SK-MEL-5 (cell line): ENCODE data around the gene BCL2. TPM values are rescaled to one million over a fixed set of nuclear protein-coding genes. Genes with fewer than 3 reads are reported as not detected.

Experiments used
- DNase-seq: peaks from one replicate; pipeline ENCODE4 v3.0.0-alpha.2; 2016; ENCODE audit warnings: low read depth, low spot score
- in situ Hi-C: cut with HindIII; loops from 2 replicates; pipeline ENCODE4 v1.10.0; 2016; ENCODE audit warnings: low sequenced_read_pairs, high pct_unique_total_duplicates, low pct_unique_long_range_greater_than_20kb
- total RNA-seq: library from RNA; depleted of rRNA; stranded (reverse); fragments of >200 nt; shearing (Covaris generic); gene quantifications from 2 replicates; pipeline ENCODE4 v1.2.3, GENCODE V29; 2014

The BCL2 gene
- total RNA-seq, 1 experiment from 2014 or later = 9.2 TPM

DNA sequence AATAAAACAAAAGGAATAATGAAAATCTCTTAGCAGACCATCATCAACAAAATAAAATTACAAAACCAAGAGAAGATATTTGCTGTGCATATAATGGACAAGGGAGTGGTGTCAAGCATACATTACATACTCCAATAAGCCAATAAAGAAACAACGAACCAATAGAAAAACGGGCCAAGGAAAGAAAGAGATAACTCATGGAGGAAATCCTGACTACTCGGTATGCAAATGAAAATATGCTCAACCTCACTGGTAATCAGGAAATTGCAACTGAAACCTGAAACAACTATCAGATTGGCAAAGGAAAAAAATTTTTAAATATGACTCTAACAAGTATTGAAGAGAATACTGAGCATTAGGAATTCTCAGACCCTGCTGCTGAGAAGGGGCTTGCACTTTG lies 84.7 kb downstream of the BCL2 start:
- in situ Hi-C loops = no loop called here
- no peak for DNase-seq

- in situ Hi-C loops = no loop called here
- DNase-seq = no peak
Observed at GRCh38 chr18:63234432-63234831, 85.1 kb downstream of the BCL2 start.

DNA sequence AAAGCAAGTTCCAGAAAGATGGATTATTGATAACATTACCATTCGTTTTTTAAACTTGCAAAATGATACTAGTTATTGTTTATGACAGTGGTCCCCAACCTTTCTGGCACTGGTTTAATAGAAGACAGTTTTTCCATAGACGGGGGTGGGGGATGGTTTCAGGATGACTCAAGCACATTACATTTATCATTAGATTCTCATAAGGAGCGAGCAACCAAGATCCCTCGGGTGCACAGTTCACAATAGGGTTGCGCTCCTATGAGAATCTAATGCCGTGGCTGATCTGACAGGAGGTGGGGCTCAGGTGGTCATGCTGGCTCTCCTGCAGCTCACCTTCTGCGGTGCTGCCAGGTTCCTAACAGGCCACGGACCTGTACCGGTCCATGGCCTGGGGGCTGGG lies 86.2 kb downstream of the BCL2 start:
- in situ Hi-C loops = no loop called here
- no peak for DNase-seq

GRCh38 chr18:63232826-63233225 lies 86.7 kb downstream of the BCL2 start:
- DNase-seq = no peak
- in situ Hi-C loops = no loop called here

- no peak for DNase-seq
- in situ Hi-C loops = no loop called here
Observed at GRCh38 chr18:63229971-63230370, 89.6 kb downstream of the BCL2 start.

- in situ Hi-C loops = no loop called here
- no peak for DNase-seq
Observed at GRCh38 chr18:63225434-63225833, 94.1 kb downstream of the BCL2 start.

GRCh38 chr18:63224630-63225029 lies 94.9 kb downstream of the BCL2 start:
- no peak for DNase-seq
- in situ Hi-C loops = no loop called here

DNA sequence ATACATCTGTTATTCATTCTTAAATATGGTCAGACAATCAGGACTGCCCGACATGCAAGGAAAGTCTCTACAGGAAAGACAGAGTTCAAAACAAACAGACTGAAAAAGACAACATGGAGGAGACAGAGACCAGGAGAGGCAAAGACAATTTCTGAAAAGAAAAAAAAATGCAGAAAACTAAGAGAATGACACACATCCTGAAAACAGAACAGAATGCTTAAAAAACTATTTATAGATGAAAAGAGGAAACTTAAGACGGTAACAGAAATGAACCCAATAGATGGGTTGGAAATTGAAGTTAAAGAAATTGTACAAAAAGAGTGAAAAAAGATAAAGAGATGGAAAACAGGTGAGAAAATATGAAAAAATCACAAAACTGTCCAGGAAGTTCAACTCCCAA lies 95.7 kb downstream of the BCL2 start:
- in situ Hi-C loops = no loop called here
- no peak for DNase-seq

- no peak for DNase-seq
- in situ Hi-C loops = no loop called here
Observed at GRCh38 chr18:63220903-63221302, 98.7 kb downstream of the BCL2 start.

DNA sequence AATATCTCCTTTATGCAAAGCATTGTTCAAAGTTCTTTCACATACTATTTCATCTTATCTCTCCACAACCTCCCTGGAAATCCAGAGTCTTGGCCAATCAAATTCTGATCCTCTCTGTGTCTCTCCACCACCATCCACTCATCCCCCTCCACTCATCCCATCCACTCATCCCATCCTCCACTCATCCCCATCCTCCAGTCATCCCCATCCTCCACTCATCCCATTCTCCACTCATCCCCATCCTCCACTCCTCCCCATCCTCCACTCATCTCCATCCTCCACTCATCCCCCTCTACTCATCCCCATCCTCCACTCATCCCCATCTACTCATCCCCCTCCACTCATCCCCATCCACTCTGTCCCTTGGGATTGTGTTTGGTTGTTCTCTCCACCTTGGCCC lies 101.1 kb downstream of the BCL2 start:
- in situ Hi-C loops = no loop called here
- no peak for DNase-seq

DNA sequence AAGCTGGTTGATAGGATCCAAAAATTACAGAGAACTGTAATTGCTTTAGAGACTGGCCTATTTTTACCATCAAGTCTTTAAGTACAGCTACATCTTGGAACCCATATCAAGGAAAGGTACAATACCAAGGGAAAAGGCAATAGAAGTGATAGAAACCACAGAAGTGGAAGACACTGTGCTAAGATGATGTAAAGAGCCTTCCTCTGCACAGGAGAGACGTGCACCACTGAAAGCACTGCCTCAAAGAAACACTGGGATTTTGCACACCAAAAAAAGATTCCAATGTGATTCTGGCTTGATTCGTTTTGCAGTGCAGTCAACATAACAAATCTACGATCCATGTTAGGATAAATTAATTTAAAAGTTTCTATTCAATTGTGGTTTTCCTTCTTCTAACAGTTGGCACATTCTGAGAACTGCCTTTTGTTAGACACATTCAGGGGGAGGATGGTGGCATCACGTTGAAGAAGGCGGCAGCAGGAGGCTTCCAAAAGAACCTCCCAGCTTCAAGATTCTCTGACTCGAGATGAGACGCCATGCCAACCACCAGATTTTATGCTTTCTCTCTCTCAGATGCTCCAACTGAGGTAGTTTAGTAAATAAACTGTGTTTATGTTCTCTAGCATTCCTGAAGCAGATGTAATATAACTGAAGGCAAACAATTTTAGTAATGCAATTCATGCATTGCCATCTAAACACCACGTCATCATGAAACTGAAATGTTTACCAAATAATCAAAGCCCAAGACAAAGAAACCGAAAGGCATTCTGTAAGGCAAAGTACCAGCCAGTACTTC lies 102.9 kb downstream of the BCL2 start:
- in situ Hi-C loops = no loop called here
- DNase-seq = no peak

DNA sequence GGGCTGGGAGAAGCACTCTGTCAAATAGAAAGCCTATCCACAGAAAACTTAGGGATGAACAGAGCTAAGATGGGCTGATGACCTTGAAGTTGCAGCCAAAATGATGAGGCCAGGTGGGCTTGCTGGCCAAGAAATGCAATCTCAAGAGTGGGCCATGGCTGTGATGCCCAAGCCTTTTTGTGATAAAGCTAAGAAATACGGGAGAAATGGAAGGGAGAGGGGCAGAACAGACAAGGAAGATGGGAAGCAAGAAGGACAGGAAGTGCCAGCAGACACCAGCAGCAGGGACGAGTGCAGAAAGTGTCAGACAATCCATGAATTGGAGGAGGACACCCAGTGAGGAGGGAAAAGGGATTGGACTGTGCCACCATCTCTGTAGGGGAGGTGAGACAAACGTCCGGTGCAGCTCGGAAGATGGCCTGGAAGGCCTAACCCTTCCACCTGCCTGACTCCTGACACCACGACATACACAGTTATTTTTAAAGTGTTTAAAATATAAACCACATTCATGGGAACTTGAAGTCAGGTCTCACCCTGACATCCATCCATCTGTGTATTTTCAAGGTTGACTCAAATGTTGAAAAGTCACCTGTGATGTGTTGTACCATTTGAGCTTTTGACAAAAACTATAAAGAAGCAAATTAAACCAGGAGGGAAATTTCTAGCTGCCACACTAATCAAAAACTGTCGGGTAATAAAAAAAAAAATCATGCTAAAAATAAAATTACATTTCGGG lies 105.5 kb downstream of the BCL2 start:
- in situ Hi-C loops = no loop called here
- no peak for DNase-seq

- DNase-seq = no peak
- in situ Hi-C loops = no loop called here
Observed at GRCh38 chr18:63213331-63213900, 106.2 kb downstream of the BCL2 start.

DNA sequence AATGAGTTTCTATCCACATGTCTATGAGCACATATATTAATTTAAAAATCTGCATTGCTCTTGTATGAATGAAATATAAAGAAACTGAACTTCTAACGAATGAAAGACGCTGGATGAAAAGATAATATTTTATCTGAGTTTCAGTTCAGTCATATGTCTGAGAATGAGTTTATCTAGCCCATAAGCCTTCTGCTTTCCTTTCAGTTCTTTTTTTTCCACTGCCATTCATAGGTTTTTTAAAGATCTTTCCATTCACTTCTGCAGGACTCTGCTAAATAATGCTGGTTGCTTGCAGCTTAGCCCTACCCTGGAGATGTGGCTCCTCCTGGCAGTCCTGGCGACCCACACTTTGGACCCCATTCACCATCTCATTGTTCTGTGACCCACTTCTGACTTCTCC lies 109.0 kb downstream of the BCL2 start:
- no peak for DNase-seq
- in situ Hi-C loops = no loop called here

GRCh38 chr18:63208676-63209075 lies 110.9 kb downstream of the BCL2 start:
- DNase-seq = no peak
- in situ Hi-C loops = no loop called here

- no peak for DNase-seq
- in situ Hi-C loops = no loop called here
Observed at GRCh38 chr18:63207835-63208234, 111.7 kb downstream of the BCL2 start.

- in situ Hi-C loops = no loop called here
- no peak for DNase-seq
Observed at GRCh38 chr18:63207143-63207790, 112.3 kb downstream of the BCL2 start.

DNA sequence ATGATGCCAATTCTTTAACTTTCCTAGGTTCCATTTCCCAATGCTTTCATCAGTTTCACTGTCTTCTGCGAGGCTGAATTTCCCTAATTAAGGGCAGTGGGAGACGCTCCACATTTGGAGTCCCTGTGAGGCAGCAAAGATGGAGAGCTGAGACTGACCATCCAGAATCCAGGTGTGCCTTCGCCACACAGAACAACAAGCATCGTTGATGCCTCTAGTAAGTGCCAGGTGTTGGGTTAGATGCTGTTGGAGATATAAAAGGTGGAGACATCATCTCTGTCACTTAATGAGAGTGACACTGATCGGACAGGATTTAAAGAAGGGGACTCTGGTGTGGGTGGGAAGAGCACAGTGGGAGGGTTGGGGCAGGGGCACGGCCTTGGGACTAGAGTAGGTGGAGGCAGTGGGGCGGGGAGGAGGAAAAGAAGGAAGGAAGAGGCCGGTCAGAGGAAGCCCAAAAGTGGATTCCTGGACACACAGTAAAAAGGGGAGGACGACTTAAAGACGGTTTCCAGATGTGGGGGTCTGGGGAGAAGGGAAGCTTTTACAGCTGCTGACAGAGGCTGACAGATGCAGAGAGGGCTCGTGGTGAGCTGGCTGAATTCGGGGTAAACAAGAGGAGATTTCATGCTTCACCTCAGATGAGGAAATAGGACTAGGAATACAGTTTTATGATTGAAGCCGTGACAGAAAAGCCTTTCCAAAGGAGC lies 113.0 kb downstream of the BCL2 start:
- in situ Hi-C loops = no loop called here
- no peak for DNase-seq
